SK-N-SH (cell line): ENCODE results near the gene SPECC1L. TPM values are rescaled to one million over a fixed set of nuclear protein-coding genes. Genes with fewer than 3 reads are reported as not detected.

Experiments used
- CTCF ChIA-PET: fragments of 300-600, 350-600 bp; formaldehyde crosslinking; extraction: SDS; loops from one replicate; lab custom pipeline; 2021; lab: Yijun Ruan, JAX
- POLR2A ChIA-PET: fragments of 350-600 bp; sonication (Branson Sonifier 250); formaldehyde crosslinking; extraction: SDS; loops from one replicate; lab custom pipeline; 2020; ENCODE audit warnings: antibody characterized with exemption, inconsistent platforms; lab: Yijun Ruan, JAX
- DNase-seq: peaks from one replicate; pipeline ENCODE4 v3.0.0; 2012
- H2AFZ ChIP-seq: fragments of 200-600 bp; sonication (generic); 2 replicates; pipeline ENCODE4 v1.8.1; 2016; ENCODE audit warnings: antibody characterized with exemption, mild to moderate bottlenecking, low read depth
- H3F3A ChIP-seq: fragments of 200-600 bp; sonication (generic); replicated peaks from 2 replicates; pipeline ENCODE3; 2016; ENCODE audit warnings: antibody characterized with exemption, mild to moderate bottlenecking; ENCODE audit not compliant: insufficient read depth
- H3K27ac ChIP-seq, 2 experiments: fragments of 200-500 bp in 1 of 2; fragments of 200-600 bp in 1 of 2; sonication (Bioruptor generic) in 1 of 2; sonication (generic), shearing (Covaris generic) in 1 of 2; 2 replicates each; pipeline versions ENCODE4 v1.5.1 to v1.6.1; 2014 to 2016; ENCODE audit warnings: low read depth in 2 of 2, inconsistent platforms in 1 of 2, low read length in 1 of 2, mild to moderate bottlenecking in 1 of 2, mixed read lengths in 1 of 2
- H3K27me3 ChIP-seq: fragments of 200-600 bp; sonication (generic), shearing (Covaris generic); 2 replicates; pipeline ENCODE4 v1.6.1; 2016; ENCODE audit warnings: mixed run types; ENCODE audit not compliant: insufficient read depth
- H3K36me3 ChIP-seq, 2 experiments: fragments of 200-500 bp in 1 of 2; fragments of 200-600 bp in 1 of 2; sonication (Bioruptor generic) in 1 of 2; sonication (generic) in 1 of 2; replicated peaks in 1 of 2; 2 replicates each; pipeline versions ENCODE3 to v1.5.1; 2014 to 2016; ENCODE audit warnings: low read length in 1 of 2, mild to moderate bottlenecking in 1 of 2; ENCODE audit not compliant: insufficient read depth in 2 of 2, control insufficient read depth in 1 of 2
- H3K4me1 ChIP-seq, 2 experiments: fragments of 200-500 bp in 1 of 2; fragments of 200-600 bp in 1 of 2; sonication (Bioruptor generic) in 1 of 2; sonication (generic), shearing (Covaris generic) in 1 of 2; 2 replicates each; pipeline versions ENCODE4 v1.5.1 to v1.6.1; 2014 to 2016; ENCODE audit warnings: low read depth in 1 of 2, low read length in 1 of 2, mixed run types in 1 of 2; ENCODE audit not compliant: insufficient read depth in 2 of 2, control insufficient read depth in 1 of 2
- H3K4me2 ChIP-seq: fragments of 200-600 bp; sonication (generic), shearing (Covaris generic); 2 replicates; pipeline ENCODE4 v1.6.1; 2017; ENCODE audit warnings: mixed run types
- H3K4me3 ChIP-seq, 2 experiments: fragments of 200-500 bp in 1 of 2; fragments of 200-600 bp in 1 of 2; sonication (Bioruptor generic) in 1 of 2; sonication (generic), shearing (Covaris generic) in 1 of 2; 2 replicates each; pipeline versions ENCODE4 v1.5.1 to v1.8.1; 2014 to 2016; ENCODE audit warnings: low read depth in 2 of 2, inconsistent platforms in 1 of 2, low read length in 1 of 2, mild to moderate bottlenecking in 1 of 2, mixed read lengths in 1 of 2, moderate library complexity in 1 of 2
- H3K79me2 ChIP-seq: fragments of 200-600 bp; sonication (generic); 2 replicates; pipeline ENCODE4 v1.8.1; 2017; ENCODE audit warnings: mild to moderate bottlenecking; ENCODE audit not compliant: insufficient read depth
- H3K9ac ChIP-seq: fragments of 200-600 bp; sonication (generic); 2 replicates; pipeline ENCODE4 v1.6.1; 2017; ENCODE audit warnings: mixed run types
- H3K9me2 ChIP-seq: fragments of 200-600 bp; sonication (generic); 2 replicates; pipeline ENCODE4 v1.6.1; 2017; ENCODE audit warnings: mixed run types
- H3K9me3 ChIP-seq: fragments of 200-600 bp; sonication (generic); 2 replicates; pipeline ENCODE4 v1.6.1; 2017; ENCODE audit warnings: mixed run types, mild to moderate bottlenecking, moderate library complexity
- H4K20me1 ChIP-seq: fragments of 200-600 bp; sonication (generic); 2 replicates; pipeline ENCODE4 v1.6.1; 2017; ENCODE audit warnings: mild to moderate bottlenecking, mixed run types; ENCODE audit not compliant: insufficient read depth
- CHD2 ChIP-seq: fragments of 150-350 bp; IDR thresholded peaks from 2 replicates; pipeline ENCODE4 v1.6.1; 2018; ENCODE audit warnings: low read length; ENCODE audit not compliant: partially characterized antibody
- ELF1 ChIP-seq: IDR thresholded peaks from 2 replicates; pipeline ENCODE4 v1.4.0; 2012
- EP300 ChIP-seq, 2 experiments: IDR thresholded peaks; 2 replicates each; pipeline versions ENCODE4 v1.4.0 to v1.6.1; 2012; ENCODE audit warnings: borderline replicate concordance in 1 of 2, low read depth in 1 of 2, low read length in 1 of 2
- FOSL2 ChIP-seq: IDR thresholded peaks from 2 replicates; pipeline ENCODE4 v1.4.0; 2012; ENCODE audit warnings: low read depth, mild to moderate bottlenecking, moderate library complexity, borderline replicate concordance
- GABPA ChIP-seq: IDR thresholded peaks from 2 replicates; pipeline ENCODE4 v1.4.0; 2012; ENCODE audit warnings: low read depth, mild to moderate bottlenecking
- GATA2 ChIP-seq: sonication (generic); formaldehyde crosslinking; IDR thresholded peaks from 2 replicates; pipeline ENCODE4 v1.5.0; 2020; ENCODE audit warnings: mild to moderate bottlenecking, missing genetic modification reagents
- NFIC ChIP-seq: IDR thresholded peaks from 2 replicates; pipeline ENCODE4 v1.4.0; 2012; ENCODE audit warnings: borderline replicate concordance
- NRF1 ChIP-seq: IDR thresholded peaks from 2 replicates; pipeline ENCODE4 v1.6.1; 2012; ENCODE audit warnings: low read depth, mild to moderate bottlenecking, low read length
- POLR2AphosphoS5 ChIP-seq: IDR thresholded peaks from 2 replicates; pipeline ENCODE4 v1.6.1; 2012; ENCODE audit warnings: low read depth, low read length
- RAD21 ChIP-seq: IDR thresholded peaks from 2 replicates; pipeline ENCODE4 v1.6.1; 2012; ENCODE audit warnings: mild to moderate bottlenecking, low read length
- RCOR1 ChIP-seq: fragments of 150-350 bp; IDR thresholded peaks from 2 replicates; pipeline ENCODE4 v1.6.1; 2017; ENCODE audit warnings: antibody characterized with exemption, low read length
- SMC3 ChIP-seq: IDR thresholded peaks from 2 replicates; pipeline ENCODE4 v1.6.1; 2012; ENCODE audit warnings: low read depth, low read length, improper control_type of control experiment
- TAF1 ChIP-seq: IDR thresholded peaks from 2 replicates; pipeline ENCODE4 v1.6.1; 2012; ENCODE audit warnings: low read depth, mild to moderate bottlenecking, low read length, moderate library complexity, borderline replicate concordance
- TCF12 ChIP-seq: IDR thresholded peaks from 2 replicates; pipeline ENCODE4 v1.4.0; 2012
- TEAD4 ChIP-seq: IDR thresholded peaks from 2 replicates; pipeline ENCODE4 v1.4.0; 2012; ENCODE audit warnings: mild to moderate bottlenecking, borderline replicate concordance; ENCODE audit not compliant: insufficient read depth
- YY1 ChIP-seq: IDR thresholded peaks from 2 replicates; pipeline ENCODE4 v1.4.0; 2012; ENCODE audit warnings: low read depth, mild to moderate bottlenecking
- WGBS: methylation state at CpG from one replicate; pipeline ENCODE4 v1.1.6; 2017; ENCODE audit warnings: low lambda C conversion rate; 5-methylcytosine and 5-hydroxymethylcytosine counted together
- polyA plus RNA-seq, 3 experiments: library from polyadenylated mRNA; depleted of rRNA; stranded (reverse); fragments of >200 nt; gene quantifications; 2 replicates each; pipeline ENCODE4 v1.2.3, GENCODE V29; 2012
- TF ChIP-seq, protein P1 (sequence below): IDR thresholded peaks from 2 replicates; pipeline ENCODE4 v1.4.0; 2012; ENCODE audit warnings: low read depth, borderline replicate concordance
- TF ChIP-seq, protein P2 (sequence below): IDR thresholded peaks from 2 replicates; pipeline ENCODE4 v1.4.0; 2012; ENCODE audit warnings: low read depth, borderline replicate concordance
- TF ChIP-seq, protein P3 (sequence below): IDR thresholded peaks from 2 replicates; pipeline ENCODE4 v1.6.1; 2012; ENCODE audit warnings: mild to moderate bottlenecking, low read depth, low read length, moderate library complexity
- TF ChIP-seq, protein P4 (sequence below): IDR thresholded peaks from 2 replicates; pipeline ENCODE4; 2012

The SPECC1L gene
- polyA plus RNA-seq, 1 of the 3 experiments (the other 2 are of a cell fraction), result 22.9 TPM

DNA sequence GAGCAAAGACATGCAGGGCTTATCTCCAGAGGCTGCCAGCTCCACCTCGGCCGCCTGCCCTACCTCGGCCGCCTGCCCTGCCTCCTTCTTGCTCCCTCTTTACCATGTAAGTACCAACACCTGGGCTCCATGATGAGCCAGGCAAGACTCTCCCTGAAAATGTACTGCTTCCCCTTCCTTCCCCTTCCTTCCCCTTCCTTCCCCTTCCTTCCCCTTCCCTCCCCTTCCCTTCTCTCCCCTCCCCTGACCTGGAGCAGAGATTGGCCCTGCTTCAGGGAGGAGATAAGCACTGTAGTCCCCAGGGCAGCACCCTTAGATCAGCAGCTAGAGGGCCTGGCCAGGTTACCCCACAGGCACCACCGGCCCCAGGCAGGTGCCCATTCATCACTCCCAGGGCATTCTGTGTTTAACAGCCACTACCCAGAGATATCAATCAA, 131.3 kb downstream of the SPECC1L start (continued):
- TF ChIP-seq, protein P1, sequence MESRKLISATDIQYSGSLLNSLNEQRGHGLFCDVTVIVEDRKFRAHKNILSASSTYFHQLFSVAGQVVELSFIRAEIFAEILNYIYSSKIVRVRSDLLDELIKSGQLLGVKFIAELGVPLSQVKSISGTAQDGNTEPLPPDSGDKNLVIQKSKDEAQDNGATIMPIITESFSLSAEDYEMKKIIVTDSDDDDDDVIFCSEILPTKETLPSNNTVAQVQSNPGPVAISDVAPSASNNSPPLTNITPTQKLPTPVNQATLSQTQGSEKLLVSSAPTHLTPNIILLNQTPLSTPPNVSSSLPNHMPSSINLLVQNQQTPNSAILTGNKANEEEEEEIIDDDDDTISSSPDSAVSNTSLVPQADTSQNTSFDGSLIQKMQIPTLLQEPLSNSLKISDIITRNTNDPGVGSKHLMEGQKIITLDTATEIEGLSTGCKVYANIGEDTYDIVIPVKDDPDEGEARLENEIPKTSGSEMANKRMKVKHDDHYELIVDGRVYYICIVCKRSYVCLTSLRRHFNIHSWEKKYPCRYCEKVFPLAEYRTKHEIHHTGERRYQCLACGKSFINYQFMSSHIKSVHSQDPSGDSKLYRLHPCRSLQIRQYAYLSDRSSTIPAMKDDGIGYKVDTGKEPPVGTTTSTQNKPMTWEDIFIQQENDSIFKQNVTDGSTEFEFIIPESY, result no peak
- no peak for TF ChIP-seq CHD2
- TF ChIP-seq GABPA, result no peak
- TF ChIP-seq, protein P2, sequence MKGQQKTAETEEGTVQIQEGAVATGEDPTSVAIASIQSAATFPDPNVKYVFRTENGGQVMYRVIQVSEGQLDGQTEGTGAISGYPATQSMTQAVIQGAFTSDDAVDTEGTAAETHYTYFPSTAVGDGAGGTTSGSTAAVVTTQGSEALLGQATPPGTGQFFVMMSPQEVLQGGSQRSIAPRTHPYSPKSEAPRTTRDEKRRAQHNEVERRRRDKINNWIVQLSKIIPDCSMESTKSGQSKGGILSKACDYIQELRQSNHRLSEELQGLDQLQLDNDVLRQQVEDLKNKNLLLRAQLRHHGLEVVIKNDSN, result no peak
- no peak for TF ChIP-seq RAD21
- no peak for TF ChIP-seq SMC3
- TF ChIP-seq, protein P3, sequence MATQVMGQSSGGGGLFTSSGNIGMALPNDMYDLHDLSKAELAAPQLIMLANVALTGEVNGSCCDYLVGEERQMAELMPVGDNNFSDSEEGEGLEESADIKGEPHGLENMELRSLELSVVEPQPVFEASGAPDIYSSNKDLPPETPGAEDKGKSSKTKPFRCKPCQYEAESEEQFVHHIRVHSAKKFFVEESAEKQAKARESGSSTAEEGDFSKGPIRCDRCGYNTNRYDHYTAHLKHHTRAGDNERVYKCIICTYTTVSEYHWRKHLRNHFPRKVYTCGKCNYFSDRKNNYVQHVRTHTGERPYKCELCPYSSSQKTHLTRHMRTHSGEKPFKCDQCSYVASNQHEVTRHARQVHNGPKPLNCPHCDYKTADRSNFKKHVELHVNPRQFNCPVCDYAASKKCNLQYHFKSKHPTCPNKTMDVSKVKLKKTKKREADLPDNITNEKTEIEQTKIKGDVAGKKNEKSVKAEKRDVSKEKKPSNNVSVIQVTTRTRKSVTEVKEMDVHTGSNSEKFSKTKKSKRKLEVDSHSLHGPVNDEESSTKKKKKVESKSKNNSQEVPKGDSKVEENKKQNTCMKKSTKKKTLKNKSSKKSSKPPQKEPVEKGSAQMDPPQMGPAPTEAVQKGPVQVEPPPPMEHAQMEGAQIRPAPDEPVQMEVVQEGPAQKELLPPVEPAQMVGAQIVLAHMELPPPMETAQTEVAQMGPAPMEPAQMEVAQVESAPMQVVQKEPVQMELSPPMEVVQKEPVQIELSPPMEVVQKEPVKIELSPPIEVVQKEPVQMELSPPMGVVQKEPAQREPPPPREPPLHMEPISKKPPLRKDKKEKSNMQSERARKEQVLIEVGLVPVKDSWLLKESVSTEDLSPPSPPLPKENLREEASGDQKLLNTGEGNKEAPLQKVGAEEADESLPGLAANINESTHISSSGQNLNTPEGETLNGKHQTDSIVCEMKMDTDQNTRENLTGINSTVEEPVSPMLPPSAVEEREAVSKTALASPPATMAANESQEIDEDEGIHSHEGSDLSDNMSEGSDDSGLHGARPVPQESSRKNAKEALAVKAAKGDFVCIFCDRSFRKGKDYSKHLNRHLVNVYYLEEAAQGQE, result no peak
- no peak for TF ChIP-seq TAF1
- no peak for TF ChIP-seq NRF1

DNA sequence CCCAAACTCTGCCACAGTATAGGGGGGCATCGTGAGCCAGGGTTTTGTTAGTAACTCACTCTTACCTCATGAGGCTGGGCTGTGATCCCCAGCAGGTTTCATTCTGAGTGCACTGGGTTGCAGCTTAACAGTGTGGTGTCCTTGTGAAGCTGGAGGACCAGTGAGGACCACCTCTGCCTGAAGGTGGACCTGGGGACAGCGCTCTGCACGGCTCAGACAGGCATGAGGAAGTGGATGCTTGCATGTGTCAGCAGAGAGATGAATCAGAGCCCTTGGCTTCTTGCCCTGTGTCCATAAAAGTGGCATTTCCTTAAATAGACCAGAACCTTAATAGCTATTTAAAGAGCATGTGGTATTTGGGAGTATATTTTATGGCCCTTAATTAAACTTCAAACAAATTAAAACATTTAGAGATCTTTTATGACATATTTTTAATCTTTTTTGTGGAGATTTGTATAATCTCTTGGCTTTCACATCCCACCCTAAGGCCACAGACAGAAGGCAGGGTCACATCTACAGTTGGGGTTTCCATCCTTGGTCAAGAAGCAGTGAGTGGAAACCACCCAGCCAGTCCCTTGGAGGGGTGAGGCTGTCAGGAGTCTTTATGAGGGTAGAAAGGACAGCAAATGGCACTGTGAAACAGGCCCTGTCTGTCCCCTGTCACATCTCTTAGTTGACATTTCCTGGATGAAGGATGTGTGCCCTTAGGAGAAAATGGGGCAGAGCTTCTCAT, 132.0 kb downstream of the SPECC1L start:
- peaks cover 26% of the 10 kb centered on the region for H3F3A ChIP-seq
- POLR2A ChIA-PET, result interaction anchor here (0.6 to 3.4 kb wide), 13 partner anchors 10 to 80 kb away, joined by 3 to 25 read pairs (median 4); no protein-coding TSS in a partner anchor
- CTCF ChIA-PET, result interaction anchor here (1.0 to 6.9 kb wide), 12 partner anchors 10 to 213 kb away, joined by 3 to 42 read pairs (median 4); no protein-coding TSS in a partner anchor
- H3K4me3 ChIP-seq, result peak overlapping the region in 1 of 2 experiments; percentile 9; a peak in 1 of 4 replicates
- peaks cover 40% of the 10 kb centered on the region for H3K79me2 ChIP-seq
- peak overlapping the region; percentile 78 to 100 for H3K27ac ChIP-seq
- H3K27me3 ChIP-seq, result no peaks in the 10 kb centered on the region
- DNase-seq, result peak; percentile 75
- no peak overlapping the region for H3K9ac ChIP-seq
- peaks cover 30 to 82% of the 10 kb centered on the region in 2 experiments for H3K4me1 ChIP-seq
- no peaks in the 10 kb centered on the region for H3K9me3 ChIP-seq
- H3K36me3 ChIP-seq, result peaks cover 22 to 29% of the 10 kb centered on the region in 2 experiments
- H2AFZ ChIP-seq, result no peak overlapping the region
- no peaks in the 10 kb centered on the region for H3K9me2 ChIP-seq
- 6% methylated on average over 3 of the region's 3 CpGs for WGBS
- peak overlapping the region; percentile 54 for H3K4me2 ChIP-seq
- H4K20me1 ChIP-seq, result no peaks in the 10 kb centered on the region; the same call in 1 of the 2 replicates
- TF ChIP-seq TAF1 (no peak; the same call in 1 of the 2 replicates), RAD21 (peak; percentile 44), RCOR1 (peak; percentile 73), SMC3 (no peak), GABPA (no peak), ELF1 (peak; percentile 92), YY1 (no peak), FOSL2 (peak; percentile 94), TEAD4 (peak; percentile 45; the same call in 1 of the 2 replicates), POLR2AphosphoS5 (peak; percentile 78), EP300 (IDR thresholded peaks at IDR 0.05; ENCODE audit: borderline replicate concordance in 1 of 2, low read depth in 1 of 2, low read length in 1 of 2) (peak; percentile 75 to 91; a peak in 3 of 4 replicates), GATA2 (CRISPR knock-in tag) (peak; percentile 43; the same call in 1 of the 2 replicates), TCF12 (peak; percentile 94), NFIC (peak; percentile 96)
- TF ChIP-seq, protein P1, result no peak
- TF ChIP-seq, protein P4, sequence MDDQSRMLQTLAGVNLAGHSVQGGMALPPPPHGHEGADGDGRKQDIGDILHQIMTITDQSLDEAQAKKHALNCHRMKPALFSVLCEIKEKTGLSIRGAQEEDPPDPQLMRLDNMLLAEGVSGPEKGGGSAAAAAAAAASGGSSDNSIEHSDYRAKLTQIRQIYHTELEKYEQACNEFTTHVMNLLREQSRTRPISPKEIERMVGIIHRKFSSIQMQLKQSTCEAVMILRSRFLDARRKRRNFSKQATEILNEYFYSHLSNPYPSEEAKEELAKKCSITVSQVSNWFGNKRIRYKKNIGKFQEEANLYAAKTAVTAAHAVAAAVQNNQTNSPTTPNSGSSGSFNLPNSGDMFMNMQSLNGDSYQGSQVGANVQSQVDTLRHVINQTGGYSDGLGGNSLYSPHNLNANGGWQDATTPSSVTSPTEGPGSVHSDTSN, result peak; percentile 90
